UCSD-AML1 (cell line): ENCODE results near the gene STRA6.
"Not testable (repeated sequence)": the region's sequence is repeated elsewhere in the genome, so short reads cannot be mapped to it uniquely, and the experiment has no call there.

Source experiments
- DNase-seq: peaks from one replicate; lab custom pipeline; 2025; ENCODE audit not compliant: unreplicated experiment; lab: John Stamatoyannopoulos, UW

Gene STRA6

GRCh38 chr15:74167891-74168331, 34.7 kb downstream of the STRA6 start:
- DNase-seq, result no peak

DNA sequence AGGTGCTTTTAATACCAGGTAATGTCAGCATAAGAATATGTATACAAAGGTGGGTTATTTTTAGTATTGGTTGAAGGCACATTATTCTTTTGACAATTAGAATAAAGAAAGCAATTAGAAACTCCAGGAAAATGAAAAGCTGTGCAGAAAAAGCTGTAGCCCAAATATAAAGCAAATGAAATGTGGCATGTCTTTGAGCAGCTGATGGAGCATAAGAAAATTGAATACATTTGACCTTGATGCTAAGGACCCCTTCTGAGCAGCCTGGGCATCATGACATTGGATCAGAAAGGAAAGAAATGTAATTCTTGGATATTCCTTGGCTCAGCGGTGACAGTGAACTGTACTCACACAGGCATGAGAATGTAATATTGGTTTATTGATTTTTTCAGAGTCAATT, 37.1 kb downstream of the STRA6 start:
- no peak for DNase-seq

GRCh38 chr15:74162195-74162536, 40.4 kb downstream of the STRA6 start:
- DNase-seq, result not testable (repeated sequence)

GRCh38 chr15:74160390-74160789, 42.2 kb downstream of the STRA6 start:
- not testable (repeated sequence) for DNase-seq

DNA sequence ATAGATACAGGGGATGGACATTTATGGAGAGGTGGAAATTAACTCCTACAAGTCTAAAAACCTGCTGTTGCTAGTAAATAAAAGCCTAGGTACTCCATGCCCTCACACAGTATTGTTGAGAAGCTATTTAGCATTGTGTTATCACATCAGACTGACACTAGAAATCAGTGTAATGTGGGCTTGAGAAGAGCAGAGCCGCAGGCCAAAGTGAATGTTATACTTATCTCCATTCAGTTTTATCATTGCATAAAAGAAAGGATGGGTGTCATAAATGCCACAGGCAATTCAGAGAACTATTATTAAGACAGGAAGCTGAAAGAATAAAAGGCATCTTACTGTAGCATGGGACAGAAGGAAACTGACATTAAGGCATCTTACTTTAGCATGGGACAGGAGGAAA, 42.8 kb downstream of the STRA6 start:
- DNase-seq, result no peak

- DNase-seq, result no peak
Observed at GRCh38 chr15:74158855-74159650, 43.5 kb downstream of the STRA6 start.

DNA sequence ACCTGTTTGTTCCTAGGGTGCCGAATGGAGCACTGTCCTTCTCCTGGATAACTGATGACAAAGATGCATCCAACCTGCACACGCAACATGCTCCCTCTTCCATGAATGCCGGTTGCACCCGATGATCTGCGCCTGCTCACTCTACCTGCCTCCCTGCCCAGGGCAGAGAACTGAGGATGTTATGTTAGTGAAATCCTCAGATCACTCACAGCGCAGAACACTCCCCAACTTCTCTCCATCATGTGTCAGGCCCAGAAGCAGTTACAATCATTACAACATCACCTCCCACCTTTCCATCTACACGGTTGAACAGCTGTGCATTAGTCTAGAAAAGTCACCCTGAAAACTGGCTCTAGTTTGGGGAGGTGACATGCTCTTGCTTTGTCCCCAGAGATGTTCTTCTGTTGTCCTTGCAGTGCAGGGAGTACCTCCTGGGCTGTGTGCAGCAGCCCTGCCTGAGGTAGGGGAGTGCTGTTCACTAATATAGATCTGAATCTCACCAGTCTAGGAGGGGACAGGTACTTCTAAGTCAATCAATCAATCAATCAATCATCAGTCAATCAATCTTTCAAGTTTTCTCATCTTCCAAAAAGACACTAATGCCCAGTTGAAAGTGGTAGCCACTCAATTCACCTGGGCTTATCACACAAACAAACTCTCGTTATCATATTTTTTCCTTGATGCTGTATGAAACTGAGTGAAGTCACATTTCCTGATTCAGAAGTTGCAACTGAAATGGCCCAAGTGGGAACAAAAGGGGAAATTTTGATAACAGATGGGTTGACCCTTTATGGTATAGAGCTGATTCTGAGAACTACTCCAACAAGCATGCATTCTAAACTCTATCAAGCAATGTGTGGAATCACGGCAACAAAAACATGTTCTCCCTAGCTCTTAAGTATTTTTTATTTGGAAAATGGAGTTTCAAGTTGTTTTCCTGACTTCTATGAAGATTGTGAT, 44.4 kb downstream of the STRA6 start:
- no peak for DNase-seq

DNA sequence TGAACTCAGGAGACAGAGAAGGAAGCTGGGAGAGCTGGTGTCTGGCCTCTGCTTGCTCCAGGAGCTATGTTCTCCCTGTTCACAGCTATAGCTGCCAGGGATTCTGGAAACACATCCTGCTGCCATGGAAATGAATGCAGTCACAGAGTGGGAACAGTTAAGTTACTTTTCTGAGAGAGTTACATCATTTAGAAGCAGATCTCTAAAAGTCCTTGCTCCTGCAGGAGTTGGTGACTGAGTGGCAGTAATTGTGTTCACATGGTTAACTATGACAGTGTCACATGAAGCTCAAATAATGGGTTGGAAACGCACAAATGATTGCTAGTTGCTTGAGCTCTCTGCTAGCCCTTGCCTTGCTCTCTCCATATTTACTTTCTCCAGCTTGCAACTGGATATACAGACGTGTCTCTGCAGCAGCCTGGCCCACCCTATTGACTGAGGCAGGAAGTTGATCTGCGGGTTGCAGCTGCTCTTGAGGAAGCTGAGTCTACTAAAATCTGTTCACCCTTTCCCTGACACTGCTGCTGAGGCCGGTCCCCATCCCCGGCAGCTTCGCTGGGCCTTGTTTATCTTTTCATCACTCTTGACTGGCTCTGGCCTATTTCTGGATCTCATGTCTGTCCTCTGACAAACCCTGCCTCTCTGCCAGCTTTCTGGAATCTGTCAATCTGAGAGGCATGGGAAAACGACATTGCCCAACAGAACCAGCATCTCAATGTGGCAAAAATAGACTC, 45.7 kb downstream of the STRA6 start:
- no peak for DNase-seq

DNA sequence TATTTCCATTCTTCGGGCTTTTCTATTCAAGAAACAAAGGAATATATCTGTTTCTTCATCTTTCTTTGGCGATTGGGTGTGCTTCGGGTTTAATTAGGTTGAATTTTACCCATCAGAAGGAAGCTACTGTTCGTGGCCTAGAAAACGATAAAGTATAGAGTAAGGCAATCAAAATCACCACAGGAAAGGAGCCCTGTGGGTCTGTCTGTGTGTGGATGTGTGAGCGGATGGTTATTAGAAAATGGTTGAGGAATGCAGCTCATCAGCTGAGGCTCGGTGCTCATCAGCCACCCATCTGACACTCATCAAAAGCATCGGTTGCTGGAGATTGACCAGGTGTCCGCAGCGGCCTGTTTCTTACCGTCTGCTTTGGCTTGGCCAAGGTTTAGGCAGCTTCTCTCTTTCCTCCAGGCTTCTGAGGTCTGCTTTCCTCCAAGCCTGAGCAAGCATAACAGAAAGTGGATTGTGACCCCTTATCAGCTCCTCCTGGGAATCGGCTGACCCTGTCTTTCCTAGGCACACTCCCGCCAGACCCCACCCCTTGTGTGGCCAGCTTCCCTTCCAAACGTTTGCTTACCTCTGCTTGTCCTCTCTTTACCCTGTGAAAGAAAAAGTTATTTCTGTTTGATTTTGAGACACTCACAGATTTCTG, 46.7 kb downstream of the STRA6 start:
- no peak for DNase-seq

DNA sequence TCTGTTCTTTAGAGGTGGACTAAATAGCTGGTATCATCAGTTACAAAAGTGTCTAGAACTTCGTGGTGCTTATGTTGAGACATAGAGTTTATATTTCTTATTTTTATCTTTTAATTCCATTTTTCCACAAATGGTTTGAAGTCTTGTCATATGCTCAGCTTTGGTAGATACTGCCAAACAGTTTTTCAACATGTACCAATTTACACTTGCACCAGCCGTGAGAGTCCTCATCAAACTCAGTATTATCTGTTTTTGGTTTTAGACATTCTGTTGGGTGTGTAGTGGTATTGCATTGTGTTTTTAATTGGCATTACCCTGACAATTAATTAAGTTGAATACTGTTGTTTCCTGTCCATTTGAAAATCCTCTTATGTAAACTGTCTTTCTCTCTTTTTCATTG, 55.5 kb downstream of the STRA6 start:
- DNase-seq, result no peak

DNA sequence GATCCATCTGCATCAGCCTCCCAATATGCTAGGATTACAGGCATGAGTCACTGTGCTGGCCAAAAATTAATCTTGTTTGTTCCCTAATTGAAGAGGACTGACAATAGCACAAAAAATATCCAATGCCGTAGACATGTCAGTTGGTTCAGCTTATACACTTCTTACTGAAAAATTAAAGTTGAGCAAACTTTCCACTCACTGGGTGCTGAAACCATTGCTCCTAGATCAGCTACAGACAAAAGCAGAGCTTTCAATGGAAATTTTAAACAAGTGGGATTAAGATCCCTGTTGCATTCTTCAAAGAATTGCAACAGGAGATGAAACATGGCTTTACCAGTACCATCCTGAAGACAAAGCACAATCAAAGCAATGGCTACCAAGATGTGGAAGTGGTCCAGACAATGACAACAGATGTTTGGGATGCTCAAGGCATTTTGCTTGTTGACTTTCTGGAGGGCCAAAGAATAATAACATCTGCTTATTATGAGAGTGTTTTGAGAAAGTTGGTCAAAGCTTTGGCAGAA, 56.2 kb downstream of the STRA6 start:
- no peak for DNase-seq

GRCh38 chr15:74144153-74144775, 58.3 kb downstream of the STRA6 start:
- no peak for DNase-seq

DNA sequence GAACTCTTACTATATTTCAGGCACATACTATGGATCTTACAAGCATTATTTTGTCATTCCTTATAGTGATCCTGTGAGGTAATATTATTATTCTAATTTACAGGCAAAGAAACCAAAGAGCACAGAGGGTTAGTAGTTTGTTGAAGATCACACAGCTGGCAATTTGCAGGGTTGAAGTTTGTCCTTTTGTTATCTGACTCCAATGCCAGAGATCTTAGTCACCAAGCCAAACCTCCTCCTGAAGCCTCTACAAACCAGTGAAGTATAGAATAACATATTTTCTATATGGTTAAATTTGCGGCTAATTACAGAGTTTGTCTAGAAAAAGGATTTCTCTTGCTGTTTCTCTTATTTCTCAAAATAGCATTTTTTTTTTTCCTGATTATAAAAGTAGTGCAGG, 61.0 kb downstream of the STRA6 start:
- DNase-seq, result no peak

- no peak for DNase-seq
Observed at GRCh38 chr15:74138642-74139041, 63.9 kb downstream of the STRA6 start.

- DNase-seq, result no peak
Observed at GRCh38 chr15:74137537-74137894, 65.1 kb downstream of the STRA6 start.

DNA sequence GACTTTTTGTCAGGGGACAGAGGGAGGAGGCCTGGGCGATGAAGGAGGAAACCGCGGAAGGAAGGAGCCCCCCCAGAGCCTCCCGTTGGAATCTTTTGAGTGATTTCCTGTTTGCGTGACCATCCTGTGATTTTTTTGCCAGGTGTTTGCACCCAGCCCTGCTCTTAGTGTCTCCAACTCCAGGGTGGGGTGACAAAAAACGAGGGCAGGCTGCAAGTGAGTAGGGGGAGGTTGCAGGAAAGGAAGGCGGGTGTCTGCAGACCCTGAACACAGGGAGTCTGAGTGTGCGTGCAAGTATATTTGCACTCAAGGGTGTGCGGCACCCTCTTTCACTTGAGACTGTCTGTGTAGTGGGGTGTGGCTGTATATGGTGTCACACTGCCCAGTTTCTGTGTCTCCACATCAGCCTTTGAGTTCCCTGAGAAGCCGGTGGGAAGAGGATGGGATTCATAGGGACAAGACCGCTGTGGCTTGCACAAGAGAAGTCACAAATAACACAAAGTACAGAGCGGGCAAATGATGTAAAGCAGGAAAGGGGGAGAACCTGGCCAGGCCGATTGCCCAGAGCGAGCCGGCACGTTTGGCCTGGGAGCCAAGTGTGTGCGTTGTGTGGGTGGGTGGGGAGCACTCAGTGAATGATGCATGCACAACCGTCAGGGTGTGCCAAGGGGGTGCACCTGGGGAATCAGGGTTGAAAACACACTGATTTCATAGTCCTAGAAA, 65.6 kb downstream of the STRA6 start:
- DNase-seq, result no peak

- no peak for DNase-seq
Observed at GRCh38 chr15:74136540-74136813, 66.1 kb downstream of the STRA6 start.

- DNase-seq, result no peak
Observed at GRCh38 chr15:74135041-74135565, 67.5 kb downstream of the STRA6 start.

DNA sequence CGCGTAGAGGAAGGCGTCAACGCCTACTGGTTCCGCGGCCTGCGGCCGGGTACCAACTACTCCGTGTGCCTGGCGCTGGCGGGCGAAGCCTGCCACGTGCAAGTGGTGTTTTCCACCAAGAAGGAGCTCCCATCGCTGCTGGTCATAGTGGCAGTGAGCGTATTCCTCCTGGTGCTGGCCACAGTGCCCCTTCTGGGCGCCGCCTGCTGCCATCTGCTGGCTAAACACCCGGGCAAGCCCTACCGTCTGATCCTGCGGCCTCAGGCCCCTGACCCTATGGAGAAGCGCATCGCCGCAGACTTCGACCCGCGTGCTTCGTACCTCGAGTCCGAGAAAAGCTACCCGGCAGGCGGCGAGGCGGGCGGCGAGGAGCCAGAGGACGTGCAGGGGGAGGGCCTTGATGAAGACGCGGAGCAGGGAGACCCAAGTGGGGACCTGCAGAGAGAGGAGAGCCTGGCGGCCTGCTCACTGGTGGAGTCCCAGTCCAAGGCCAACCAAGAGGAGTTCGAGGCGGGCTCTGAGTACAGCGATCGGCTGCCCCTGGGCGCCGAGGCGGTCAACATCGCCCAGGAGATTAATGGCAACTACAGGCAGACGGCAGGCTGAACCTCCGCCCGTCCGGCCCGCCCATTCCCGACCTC, 68.1 kb downstream of the STRA6 start:
- DNase-seq, result no peak
